HG02798 (cell line): ENCODE results near the gene AGAP1.

Experiments used
- ATAC-seq: cut with Tn5 transposase; IDR thresholded peaks from one replicate; pipeline ENCODE4 v1.9.1; 2021; ENCODE audit warnings: mild to moderate bottlenecking; ENCODE audit not compliant: unreplicated experiment, poor library complexity

AGAP1 gene

DNA sequence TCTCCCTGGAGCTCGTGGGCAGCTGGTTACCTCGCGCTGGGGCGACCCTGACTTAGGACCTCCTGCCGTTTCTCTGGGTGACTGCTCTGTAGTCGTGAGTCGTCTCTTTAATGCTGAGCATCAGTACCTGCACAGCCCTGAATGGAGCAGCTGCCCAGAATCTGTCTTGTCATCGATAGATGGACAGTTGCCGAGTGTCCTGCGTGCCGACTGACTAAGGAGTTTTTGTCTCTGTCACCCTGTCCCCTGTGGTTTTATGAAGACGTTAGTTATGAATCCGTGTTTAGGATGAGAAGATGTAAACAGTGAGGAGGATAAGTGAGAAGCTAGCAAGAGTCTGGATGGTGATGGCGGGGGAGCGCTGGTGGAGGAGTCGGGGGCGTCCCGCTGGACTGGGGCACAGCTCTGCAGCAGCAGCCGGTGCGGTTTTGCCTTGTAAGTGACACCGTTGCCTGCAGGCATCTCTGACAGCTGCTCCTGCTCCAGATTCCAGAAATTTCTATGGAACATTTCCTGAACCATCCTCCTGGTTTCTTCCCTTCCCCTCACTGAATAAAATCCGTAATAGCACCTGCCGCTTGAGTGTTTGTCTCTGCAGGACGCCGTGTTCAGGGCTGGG lies 13.3 kb downstream of the AGAP1 start:
- no peak for ATAC-seq

DNA sequence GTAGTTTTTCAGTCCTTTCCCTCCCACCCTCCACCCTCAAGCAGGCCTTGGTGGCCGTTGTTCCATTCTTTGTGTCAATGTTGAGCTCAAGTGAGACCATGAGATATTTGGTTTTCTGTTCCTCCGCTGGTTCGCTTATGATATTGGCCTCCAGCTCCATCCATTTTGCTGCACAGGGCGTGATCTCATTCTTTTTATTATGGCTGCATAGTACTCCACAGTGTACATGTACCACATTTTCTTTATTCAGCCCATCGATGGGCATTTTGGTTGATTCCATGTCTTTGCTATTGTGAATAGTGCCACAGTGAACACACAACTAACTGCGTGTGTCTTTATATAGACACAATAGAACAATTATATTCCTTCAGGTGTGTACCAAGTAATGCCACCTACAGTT lies 14.1 kb downstream of the AGAP1 start:
- ATAC-seq = no peak

DNA sequence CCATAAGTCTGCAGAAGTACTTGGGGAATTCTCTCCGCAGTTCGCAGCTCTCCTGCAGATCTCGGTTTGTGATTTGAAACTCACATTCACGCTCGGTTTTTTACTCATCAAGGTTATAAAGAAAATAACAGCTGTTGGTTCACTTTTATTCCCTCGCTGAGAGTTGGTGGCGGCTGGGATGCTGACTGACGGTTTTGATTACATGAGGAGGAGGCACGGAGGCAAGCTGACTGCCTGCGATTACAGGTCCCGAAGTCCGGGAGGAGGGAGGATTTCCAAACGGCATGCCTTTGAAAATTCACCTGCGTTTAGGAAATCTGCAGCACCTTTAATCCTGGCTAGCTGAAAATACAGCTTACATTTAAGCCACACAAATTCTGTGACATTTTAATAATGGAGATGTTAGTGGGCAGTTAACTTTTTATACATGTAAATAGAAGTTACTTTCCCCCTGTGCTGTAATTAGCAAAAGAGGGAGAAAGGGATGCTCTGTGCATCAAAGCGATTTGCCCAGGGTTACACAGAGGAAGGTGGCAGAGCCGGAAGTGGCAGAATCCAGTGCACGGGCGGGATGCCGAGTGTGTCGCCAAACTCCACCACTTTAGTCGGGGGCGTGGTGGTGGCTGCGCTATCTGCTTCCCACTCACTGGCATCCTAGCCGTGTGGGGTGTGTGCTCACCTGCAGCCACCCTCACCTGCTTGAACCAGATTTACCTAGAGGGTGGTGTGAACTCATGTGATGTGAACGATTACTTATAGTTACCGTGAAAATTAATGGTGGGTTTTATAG lies 14.7 kb downstream of the AGAP1 start:
- ATAC-seq = no peak

DNA sequence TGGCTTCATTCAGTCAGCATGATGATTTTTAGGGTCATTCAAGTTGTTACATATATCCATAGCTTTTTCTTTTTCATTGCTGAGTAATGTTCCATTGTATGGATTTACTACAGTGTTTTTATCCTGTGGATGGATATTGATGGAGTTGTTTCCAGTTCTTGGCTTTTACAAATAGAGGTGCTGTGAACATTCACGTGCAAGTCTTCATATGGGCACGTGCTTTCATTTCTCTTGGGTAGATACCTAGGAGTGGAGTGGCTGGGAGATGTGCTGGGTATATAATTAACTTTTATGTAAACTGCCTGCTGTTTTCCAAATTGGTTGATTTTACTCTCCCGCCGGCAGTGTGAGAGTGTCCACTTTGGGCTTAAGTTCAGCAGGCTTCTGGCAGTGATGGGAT lies 16.5 kb downstream of the AGAP1 start:
- ATAC-seq = no peak

DNA sequence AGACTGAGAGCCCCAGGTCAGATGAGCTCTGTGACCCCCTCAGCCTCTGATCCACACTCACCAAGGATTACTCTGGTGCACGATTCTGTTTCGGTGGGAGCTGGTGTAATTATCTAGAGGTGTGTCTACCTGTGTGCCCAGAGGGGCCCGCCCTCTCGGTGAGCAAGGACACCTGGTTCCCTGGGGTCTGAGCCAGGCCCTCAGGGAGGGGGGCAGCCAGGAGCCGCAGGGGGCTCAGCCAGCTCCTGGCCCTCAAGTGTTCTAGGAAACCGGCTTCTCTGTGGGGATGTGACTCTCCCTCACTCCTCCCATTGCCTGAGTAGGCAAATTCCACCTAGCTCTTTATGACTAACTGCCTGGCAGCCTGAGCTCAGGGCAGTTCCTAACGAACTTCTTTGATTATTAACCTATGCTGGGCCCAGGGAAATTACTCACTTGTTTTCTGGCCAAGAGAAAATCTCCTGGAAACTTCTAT lies 17.4 kb downstream of the AGAP1 start:
- ATAC-seq = no peak

DNA sequence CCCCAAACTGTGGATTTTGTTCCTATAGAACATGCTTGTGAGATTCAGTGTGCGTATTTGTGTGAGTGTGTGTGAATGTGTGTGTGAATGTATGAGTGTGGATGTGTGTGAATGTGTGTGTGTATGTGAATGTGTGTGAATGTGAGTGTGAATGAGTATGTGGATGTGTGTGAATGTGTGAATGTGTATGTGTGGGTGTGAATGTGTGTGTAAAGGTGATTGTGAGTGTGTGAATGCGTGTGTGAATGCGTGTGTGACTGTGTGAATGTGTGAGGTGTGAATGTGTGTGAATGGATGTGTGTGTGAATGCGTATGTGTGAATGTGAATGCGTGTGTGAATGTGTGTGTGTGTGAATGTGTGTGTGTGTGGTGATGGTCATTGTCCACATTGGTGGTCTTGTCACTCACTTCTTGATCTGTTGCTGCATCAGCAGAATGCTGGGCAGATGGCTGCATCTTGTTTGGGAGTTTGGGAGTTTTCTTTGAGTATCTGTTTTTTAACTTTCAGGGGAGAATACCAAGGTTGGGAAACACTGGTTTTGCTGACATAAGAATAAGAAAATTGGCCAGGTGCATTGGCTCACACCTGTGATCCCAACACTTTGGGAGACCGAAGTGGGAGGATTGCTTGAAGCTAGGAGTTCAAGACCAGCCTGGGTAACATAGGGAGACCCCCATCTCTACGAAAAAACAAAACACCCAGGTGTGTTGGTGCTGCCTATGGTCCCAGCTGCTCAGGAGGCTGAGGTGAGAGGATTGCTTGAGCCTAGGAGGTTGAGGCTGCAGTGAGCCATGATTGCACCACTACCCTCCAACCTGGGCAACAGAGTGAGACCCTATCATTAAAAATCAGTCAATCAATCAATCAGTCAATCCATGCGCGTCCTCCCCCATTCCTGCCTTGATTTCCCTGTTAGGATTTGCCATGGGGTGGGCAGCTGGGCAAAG lies 18.2 kb downstream of the AGAP1 start:
- ATAC-seq = no peak

DNA sequence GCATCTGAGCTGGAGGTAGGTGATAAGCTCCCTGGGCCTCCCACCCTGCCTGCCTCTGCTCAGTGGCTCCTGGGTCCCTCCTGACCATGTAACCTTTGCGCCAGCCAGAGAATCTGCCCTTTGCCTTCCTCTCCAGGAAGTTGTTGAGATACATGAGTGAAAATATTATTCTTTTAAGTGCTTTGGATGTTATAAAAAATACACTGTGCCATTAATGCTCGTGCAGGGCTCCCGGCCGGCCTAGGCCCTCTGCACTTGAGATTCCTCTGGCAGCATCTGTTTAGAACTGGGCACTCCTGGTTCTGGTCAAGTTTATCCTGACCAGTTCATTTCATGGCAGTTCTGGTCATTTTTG lies 18.8 kb downstream of the AGAP1 start:
- no peak for ATAC-seq

DNA sequence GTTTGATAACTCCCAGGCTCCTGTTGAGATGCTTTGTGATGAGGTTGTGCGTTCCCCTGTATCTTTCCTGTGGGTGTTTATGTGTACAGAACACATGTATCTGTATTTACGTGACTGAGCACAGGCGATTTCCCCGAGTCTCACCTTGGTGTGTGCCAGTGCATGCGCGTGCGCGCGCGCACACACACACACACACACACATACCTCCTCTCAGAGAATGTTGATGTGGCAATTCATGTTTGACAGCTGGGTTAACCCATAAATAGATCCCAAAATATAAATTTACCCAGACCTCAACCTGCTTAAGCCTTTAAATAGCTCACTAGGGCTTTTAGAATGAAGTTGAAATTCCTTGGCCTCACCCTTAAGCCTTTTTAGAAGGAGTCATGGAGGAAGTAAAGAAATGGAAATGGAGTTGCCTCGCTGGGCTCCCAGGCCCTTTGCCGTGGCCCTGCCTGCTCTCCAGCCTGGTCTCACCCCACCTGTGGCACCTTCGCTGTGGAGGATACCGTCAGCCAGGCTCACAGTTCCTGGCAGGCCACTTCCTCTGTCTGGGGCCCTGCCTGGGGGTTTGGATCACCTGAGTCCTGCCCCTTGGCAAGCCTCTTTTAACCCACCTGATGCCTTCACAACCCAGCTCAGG lies 20.3 kb downstream of the AGAP1 start:
- no peak for ATAC-seq

GRCh38 chr2:235514627-235515363 lies 21.0 kb downstream of the AGAP1 start:
- ATAC-seq = no peak

- no peak for ATAC-seq
Observed at GRCh38 chr2:235515364-235515742, 21.5 kb downstream of the AGAP1 start.

GRCh38 chr2:235515821-235516220 lies 22.0 kb downstream of the AGAP1 start:
- no peak for ATAC-seq

- no peak for ATAC-seq
Observed at GRCh38 chr2:235516257-235516656, 22.4 kb downstream of the AGAP1 start.

GRCh38 chr2:235518322-235519090 lies 24.7 kb downstream of the AGAP1 start:
- no peak for ATAC-seq

- no peak for ATAC-seq
Observed at GRCh38 chr2:235520787-235521186, 26.9 kb downstream of the AGAP1 start.

GRCh38 chr2:235521844-235522243 lies 28.0 kb downstream of the AGAP1 start:
- ATAC-seq = no peak

DNA sequence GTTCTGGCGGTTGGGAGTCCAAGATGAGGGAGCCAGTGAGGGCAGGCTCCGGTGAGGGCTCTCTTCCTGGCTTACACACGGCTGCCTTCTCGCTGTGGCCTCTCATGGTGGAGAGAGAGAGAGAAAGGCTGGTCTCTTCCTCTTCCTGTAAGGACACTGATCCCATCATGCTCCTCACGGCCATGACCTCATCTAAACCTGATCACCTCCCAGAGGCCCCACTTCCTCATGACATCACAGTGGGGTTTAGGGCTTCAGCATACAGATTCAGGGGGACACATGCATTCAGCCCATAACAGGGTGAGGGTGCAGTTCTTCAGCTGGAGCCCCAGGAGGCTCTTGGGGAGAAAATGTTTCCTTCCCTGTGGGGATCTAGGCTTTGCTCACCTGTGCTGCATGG lies 29.2 kb downstream of the AGAP1 start:
- no peak for ATAC-seq

DNA sequence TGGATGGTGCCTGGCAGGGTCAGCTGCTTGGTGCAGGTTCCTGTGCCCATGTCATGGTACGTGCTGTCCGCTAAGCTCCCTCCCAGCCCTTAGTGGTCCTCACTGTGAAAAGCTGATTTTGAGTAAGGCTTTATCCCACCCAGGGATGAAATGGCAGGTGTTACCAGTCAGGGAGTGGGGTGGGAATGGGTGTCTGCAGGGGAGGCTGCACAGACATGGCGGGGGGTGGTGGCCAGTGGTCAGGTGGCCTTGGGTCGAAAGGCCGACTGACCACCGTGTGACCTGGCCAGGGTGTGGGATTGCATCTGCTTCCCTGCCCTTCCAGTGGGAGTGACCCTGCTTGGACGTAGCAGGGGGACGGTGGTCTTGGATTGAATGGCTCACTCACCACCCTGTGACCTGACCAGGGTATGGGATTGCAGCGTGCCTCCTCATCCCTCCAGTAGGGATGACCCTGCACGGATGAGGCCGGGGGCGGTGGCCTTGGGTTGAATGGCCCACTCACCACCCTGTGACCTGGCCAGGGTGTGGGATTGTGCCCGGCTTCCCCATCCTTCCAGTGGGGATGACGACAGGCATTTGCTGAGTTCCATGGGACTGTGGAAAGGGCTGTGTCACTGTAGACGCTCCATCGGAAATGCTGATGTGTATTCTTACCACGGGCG lies 29.8 kb downstream of the AGAP1 start:
- no peak for ATAC-seq

DNA sequence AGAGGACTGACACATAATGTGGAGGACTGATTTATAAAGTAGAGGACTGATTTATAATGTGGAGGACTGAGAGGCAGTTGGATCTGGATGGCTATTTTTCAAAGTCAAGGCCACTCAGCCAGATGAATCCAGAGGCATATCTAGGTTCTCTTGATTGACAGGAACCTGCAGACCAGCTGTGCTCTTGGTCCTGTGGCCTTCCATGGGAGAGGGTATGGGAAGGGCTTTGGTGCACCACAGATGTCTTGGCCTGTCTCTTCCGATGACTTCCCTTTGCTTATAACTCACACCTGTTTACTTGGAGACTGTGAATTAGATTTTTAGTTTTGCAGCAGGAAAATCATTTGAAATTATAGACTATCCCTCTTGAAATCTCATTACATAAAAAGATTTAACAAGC lies 32.3 kb downstream of the AGAP1 start:
- ATAC-seq = no peak
